RWPE1 (cell line): ENCODE data around the gene ADPGK.

Experiments
- CTCF ChIA-PET: fragments of 350-600 bp; sonication (Branson Sonifier 250); formaldehyde crosslinking; extraction: SDS; loops from one replicate; lab custom pipeline; 2021; lab: Yijun Ruan, JAX
- POLR2A ChIA-PET: fragments of 400-600 bp; formaldehyde crosslinking; extraction: SDS; loops from one replicate; lab custom pipeline; 2020; ENCODE audit warnings: antibody characterized with exemption; ENCODE audit not compliant: low non-redundant PET; lab: Yijun Ruan, JAX
- DNase-seq: peaks from one replicate; pipeline ENCODE4 v3.0.0; 2012; ENCODE audit warnings: low spot score
- H3K27ac ChIP-seq: fragments of 450-650 bp; 2 replicates; pipeline ENCODE4 v1.5.1; 2017
- CTCF ChIP-seq: fragments of 450-650 bp; conservative IDR thresholded peaks from 2 replicates; pipeline ENCODE4 v1.5.1; 2017; ENCODE audit warnings: low read depth, mild to moderate bottlenecking

Gene ADPGK

GRCh38 chr15:72792431-72792830 lies 8.9 kb upstream of the ADPGK start:
- DNase-seq = no peak
- no peak overlapping the region for H3K27ac ChIP-seq
- ChIA-PET CTCF (interaction anchor here (0.7 kb wide), 1 partner anchor 17 kb away, joined by 3 read pairs; no protein-coding TSS in a partner anchor), POLR2A (no interaction called here)
- no peak for TF ChIP-seq CTCF

GRCh38 chr15:72790302-72790910 lies 6.8 kb upstream of the ADPGK start:
- no peak for DNase-seq
- no peak for TF ChIP-seq CTCF
- ChIA-PET CTCF (no interaction called here), POLR2A (no interaction called here)
- H3K27ac ChIP-seq = no peak overlapping the region

- DNase-seq = no peak
- POLR2A ChIA-PET = no interaction called here
- CTCF ChIA-PET = interaction anchor here (1.0 kb wide), 1 partner anchor 294 kb away, joined by 3 read pairs; no protein-coding TSS in a partner anchor
- no peak overlapping the region for H3K27ac ChIP-seq
- no peak for TF ChIP-seq CTCF
These were observed 4.0 kb upstream of the ADPGK start for GRCh38 chr15:72787526-72787925.

GRCh38 chr15:72786676-72787345 lies 3.3 kb upstream of the ADPGK start:
- H3K27ac ChIP-seq = no peak overlapping the region
- ChIA-PET POLR2A (no interaction called here), CTCF (interaction anchor here (1.0 kb wide), 1 partner anchor 295 kb away, joined by 3 read pairs; no protein-coding TSS in a partner anchor)
- TF ChIP-seq CTCF = no peak
- no peak for DNase-seq

GRCh38 chr15:72786242-72786641 lies 2.7 kb upstream of the ADPGK start:
- ChIA-PET POLR2A (no interaction called here), CTCF (no interaction called here)
- H3K27ac ChIP-seq = no peak overlapping the region

GRCh38 chr15:72785841-72786240 lies 2.3 kb upstream of the ADPGK start:
- no peak overlapping the region for H3K27ac ChIP-seq
- DNase-seq = no peak
- no peak for TF ChIP-seq CTCF
- ChIA-PET CTCF (no interaction called here), POLR2A (no interaction called here)

More at GRCh38 chr15:72786242-72786641, 2.7 kb upstream of the ADPGK start:
- DNase-seq = no peak
- no peak for TF ChIP-seq CTCF
